ENCODE measurements around the gene ANTXR1.

ANTXR1 gene

GRCh38 chr2:69279931-69280681, 267.1 kb downstream of the ANTXR1 start:
- no peak for DNase-seq (ENCODE audit: low read depth)

DNA sequence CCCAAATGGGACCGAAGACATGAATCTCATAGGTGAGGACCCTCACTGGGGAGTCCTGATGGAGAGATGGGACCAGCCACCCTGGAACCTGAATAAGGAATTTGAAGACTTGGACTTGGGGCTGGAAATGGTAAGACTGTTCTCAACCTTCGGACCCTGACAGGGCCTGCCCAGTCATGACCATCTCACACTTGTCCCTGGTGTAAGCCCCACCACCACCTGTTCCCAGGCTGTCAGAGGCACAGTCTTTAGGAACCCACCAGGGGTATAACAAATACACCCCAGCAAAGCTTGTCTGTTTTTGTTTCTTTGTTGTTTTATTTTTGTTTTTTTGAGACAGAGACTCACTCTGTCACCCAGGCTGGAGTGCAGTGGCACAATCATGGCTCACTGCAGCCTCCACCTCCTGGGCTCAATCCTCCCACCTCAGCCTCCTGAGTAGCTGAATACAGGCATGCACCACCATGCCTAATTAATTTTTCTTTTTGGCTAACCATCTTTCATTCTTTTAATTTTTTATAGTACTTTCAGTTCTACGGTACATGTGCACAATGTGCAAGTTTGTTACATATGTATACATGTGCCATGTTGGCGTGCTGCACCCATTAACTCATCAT, 267.9 kb downstream of the ANTXR1 start:
- DNase-seq (ENCODE audit: low read depth), result no peak

DNA sequence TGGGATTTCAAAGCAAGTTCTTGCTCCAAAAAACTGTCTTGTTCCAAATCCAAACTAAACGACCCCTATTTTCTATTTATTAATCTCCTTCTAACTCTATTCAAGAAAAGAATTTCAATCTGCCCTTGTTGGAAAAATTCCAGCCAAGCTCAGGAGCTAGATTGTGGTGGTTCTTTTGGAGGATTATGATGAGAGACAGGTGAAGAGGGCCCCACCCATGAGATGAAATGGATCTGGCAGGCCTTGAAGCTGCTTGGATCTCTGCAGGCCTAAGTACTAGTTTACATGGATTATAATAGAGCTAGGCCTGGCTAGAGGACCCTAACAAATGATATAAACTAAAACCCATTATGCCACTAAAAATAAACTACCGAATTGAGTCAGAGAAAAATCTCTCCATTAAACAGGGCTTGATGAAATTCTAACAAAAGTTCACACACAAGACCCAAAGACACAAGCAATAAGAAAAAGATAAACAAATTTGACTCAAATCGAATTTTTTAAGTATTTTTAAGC, 272.5 kb downstream of the ANTXR1 start:
- DNase-seq (ENCODE audit: low read depth), result no peak

- no peak for DNase-seq (ENCODE audit: low read depth)
Observed at GRCh38 chr2:69287544-69287943, 274.6 kb downstream of the ANTXR1 start.

DNA sequence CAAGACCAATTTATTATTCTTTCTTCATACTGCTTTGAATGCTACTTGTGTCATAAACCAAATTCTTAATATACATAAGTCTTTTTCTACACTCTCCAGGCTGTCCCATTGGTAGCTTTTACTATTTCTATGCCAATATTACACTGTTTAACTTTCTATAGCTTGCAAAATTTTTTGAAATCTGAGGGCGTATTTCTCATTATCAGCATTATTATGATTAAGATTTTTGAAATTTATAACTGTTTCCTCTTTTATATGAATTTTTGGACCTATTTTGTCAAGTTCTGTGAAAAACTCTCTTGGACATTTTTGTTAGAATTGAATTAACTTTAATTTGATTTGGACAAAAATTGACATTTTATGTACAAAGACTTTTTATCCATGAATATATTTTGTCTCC, 275.4 kb downstream of the ANTXR1 start:
- DNase-seq (ENCODE audit: low read depth), result no peak

- DNase-seq (ENCODE audit: low read depth), result no peak
Observed at GRCh38 chr2:69291004-69291650, 278.1 kb downstream of the ANTXR1 start.

GRCh38 chr2:69291721-69292120, 278.7 kb downstream of the ANTXR1 start:
- no peak for DNase-seq (ENCODE audit: low read depth)

DNA sequence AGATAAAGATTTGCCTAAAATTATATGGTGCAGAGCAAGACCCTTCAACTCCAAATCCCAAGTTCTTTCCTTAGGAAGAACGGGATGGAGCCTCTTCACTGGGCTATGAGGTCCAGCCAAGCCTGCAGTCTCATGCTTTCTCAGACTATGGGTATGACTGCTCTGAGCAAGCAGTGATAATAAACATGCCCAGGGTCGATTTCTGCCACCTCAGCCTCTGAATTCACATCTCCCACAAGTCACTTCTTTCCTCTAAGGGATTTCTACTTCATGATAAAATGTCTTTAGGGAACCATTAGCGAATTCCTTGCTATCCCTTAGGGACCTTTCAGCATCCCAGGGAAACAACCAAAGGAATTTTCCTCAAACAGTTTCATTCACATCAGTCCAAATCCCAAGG, 279.3 kb downstream of the ANTXR1 start:
- DNase-seq (ENCODE audit: low read depth), result no peak

DNA sequence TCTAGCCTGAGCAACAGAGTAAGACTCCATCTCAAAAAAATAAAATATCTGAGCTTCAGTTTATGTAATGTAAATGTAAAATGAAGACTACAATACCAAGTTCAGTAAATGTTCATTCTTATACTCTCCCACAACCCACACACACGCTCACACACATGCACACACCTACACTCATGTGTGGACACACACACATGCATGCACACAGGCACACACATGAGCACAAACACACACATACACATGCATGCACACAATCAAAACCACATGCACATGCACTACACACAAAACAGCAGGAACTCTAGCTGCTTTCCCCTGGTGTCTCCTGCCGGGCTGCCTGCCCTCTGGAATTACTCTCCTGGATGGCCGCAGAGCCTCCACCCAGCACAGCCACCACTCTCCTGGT, 283.4 kb downstream of the ANTXR1 start:
- no peak for DNase-seq (ENCODE audit: low read depth)

DNA sequence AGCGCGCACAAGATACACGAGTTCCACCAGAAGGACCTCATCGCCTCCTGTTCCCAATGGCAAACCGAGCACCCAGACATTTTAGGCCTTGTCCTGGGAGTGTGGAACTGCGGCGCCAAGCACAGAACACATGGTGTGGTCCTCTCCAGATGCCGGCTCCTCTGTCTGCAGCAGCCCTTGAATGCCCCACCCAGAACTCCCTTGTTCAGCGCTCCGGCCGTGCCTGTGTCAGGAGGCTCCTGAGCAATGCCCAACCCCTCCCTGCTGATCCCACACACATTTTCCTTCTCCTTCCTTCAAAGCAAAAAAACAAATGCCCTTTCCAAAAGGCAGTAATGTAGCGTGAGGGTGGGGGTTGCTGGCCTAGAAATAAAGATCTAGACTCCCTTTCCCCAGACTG, 284.2 kb downstream of the ANTXR1 start:
- no peak for DNase-seq (ENCODE audit: low read depth)

- DNase-seq (ENCODE audit: low read depth), result no peak
Observed at GRCh38 chr2:69298261-69298660, 285.3 kb downstream of the ANTXR1 start.

GRCh38 chr2:69298862-69299261, 285.9 kb downstream of the ANTXR1 start:
- no peak for DNase-seq (ENCODE audit: low read depth)

All from CMK (cell line).